H9 (cell line): Measurements from ENCODE around the gene HS1BP3. TPM values are rescaled to one million over a fixed set of nuclear protein-coding genes. Genes with fewer than 3 reads are reported as not detected.

Experiments
- DNase-seq: peaks from one replicate; pipeline ENCODE4 v3.0.0-alpha.2; 2017
- H2AFZ ChIP-seq: one replicate; pipeline ENCODE4 v1.6.1; 2013; ENCODE audit warnings: mild to moderate bottlenecking, low read length, control low read depth, moderate library complexity
- H2AK5ac ChIP-seq: 2 replicates; pipeline ENCODE4 v1.6.1; 2013; ENCODE audit warnings: low read length, control low read depth, mixed read lengths; ENCODE audit not compliant: insufficient read length
- H2BK120ac ChIP-seq: one replicate; pipeline ENCODE4 v1.6.1; 2013; ENCODE audit warnings: low read depth, mild to moderate bottlenecking, low read length, control low read depth, inconsistent platforms; ENCODE audit not compliant: poor library complexity, severe bottlenecking
- H2BK12ac ChIP-seq: 2 replicates; pipeline ENCODE4 v1.6.1; 2013; ENCODE audit warnings: low read length, control low read depth, mixed read lengths, low read depth; ENCODE audit not compliant: insufficient read length
- H2BK15ac ChIP-seq: 2 replicates; pipeline ENCODE4 v1.6.1; 2013; ENCODE audit warnings: low read depth, low read length, control low read depth
- H2BK20ac ChIP-seq: one replicate; pipeline ENCODE4 v1.6.1; 2013; ENCODE audit warnings: low read depth, mild to moderate bottlenecking, low read length, control low read depth, inconsistent platforms; ENCODE audit not compliant: poor library complexity, severe bottlenecking
- H2BK5ac ChIP-seq: 2 replicates; pipeline ENCODE4 v1.6.1; 2013; ENCODE audit warnings: low read length, control low read depth, mixed read lengths; ENCODE audit not compliant: insufficient read length
- H3K14ac ChIP-seq: 2 replicates; pipeline ENCODE4 v1.6.1; 2013; ENCODE audit warnings: low read length, control low read depth; ENCODE audit not compliant: insufficient read depth
- H3K18ac ChIP-seq: 2 replicates; pipeline ENCODE4 v1.6.1; 2013; ENCODE audit warnings: low read depth, mild to moderate bottlenecking, mixed read lengths, low read length, control low read depth; ENCODE audit not compliant: insufficient read length
- H3K23ac ChIP-seq: 2 replicates; pipeline ENCODE4 v1.6.1; 2013; ENCODE audit warnings: low read length, control low read depth, mixed read lengths, low read depth; ENCODE audit not compliant: insufficient read length
- H3K23me2 ChIP-seq: 2 replicates; pipeline ENCODE4 v1.6.1; 2013; ENCODE audit warnings: low read depth, mild to moderate bottlenecking, mixed read lengths, low read length, control low read depth; ENCODE audit not compliant: insufficient read length, poor library complexity, severe bottlenecking
- H3K27ac ChIP-seq: 2 replicates; pipeline ENCODE4 v1.5.1; 2013; ENCODE audit warnings: low read length, control low read depth, mixed read lengths, low read depth; ENCODE audit not compliant: insufficient read length
- H3K27me3 ChIP-seq: 2 replicates; pipeline ENCODE4 v1.6.1; 2013; ENCODE audit warnings: low read length, control low read depth, inconsistent platforms; ENCODE audit not compliant: insufficient read depth
- H3K4ac ChIP-seq: 2 replicates; pipeline ENCODE4 v1.6.1; 2013; ENCODE audit warnings: low read depth, mild to moderate bottlenecking, control low read depth, inconsistent platforms, low read length, moderate library complexity
- H3K4me1 ChIP-seq: 2 replicates; pipeline ENCODE4 v1.6.1; 2013; ENCODE audit warnings: low read length, control low read depth, inconsistent platforms; ENCODE audit not compliant: insufficient read depth
- H3K4me2 ChIP-seq: 2 replicates; pipeline ENCODE4 v1.6.1; 2013; ENCODE audit warnings: low read length, control low read depth, mixed read lengths; ENCODE audit not compliant: insufficient read length, insufficient read depth
- H3K56ac ChIP-seq: 2 replicates; pipeline ENCODE4 v1.6.1; 2013; ENCODE audit warnings: low read depth, mild to moderate bottlenecking, mixed read lengths, low read length, control low read depth; ENCODE audit not compliant: insufficient read length
- H3K79me1 ChIP-seq: 2 replicates; pipeline ENCODE4 v1.6.1; 2013; ENCODE audit warnings: low read depth, mild to moderate bottlenecking, moderate library complexity, low read length, control low read depth, inconsistent platforms; ENCODE audit not compliant: insufficient read depth, poor library complexity, severe bottlenecking
- H3K79me2 ChIP-seq: 2 replicates; pipeline ENCODE4 v1.6.1; 2013; ENCODE audit warnings: low read length, control low read depth, inconsistent platforms; ENCODE audit not compliant: insufficient read depth
- H3K9ac ChIP-seq: 2 replicates; pipeline ENCODE4 v1.6.1; 2013; ENCODE audit warnings: low read length, control low read depth, mixed read lengths; ENCODE audit not compliant: insufficient read length; ENCODE audit errors: extremely low read depth
- H3K9me3 ChIP-seq: one replicate; pipeline ENCODE4 v1.6.1; 2013; ENCODE audit warnings: low read depth, low read length, inconsistent platforms; ENCODE audit not compliant: control insufficient read depth
- H3T11ph ChIP-seq: one replicate; pipeline ENCODE4 v1.6.1; 2013; ENCODE audit warnings: mild to moderate bottlenecking, low read length, control low read depth, inconsistent platforms
- H4K20me1 ChIP-seq: one replicate; pipeline ENCODE4 v1.6.1; 2013; ENCODE audit not compliant: control insufficient read depth, insufficient read length, insufficient read depth
- H4K5ac ChIP-seq: 2 replicates; pipeline ENCODE4 v1.6.1; 2013; ENCODE audit warnings: low read depth, mild to moderate bottlenecking, mixed read lengths, low read length, control low read depth; ENCODE audit not compliant: insufficient read length
- H4K8ac ChIP-seq: replicated peaks from 2 replicates; pipeline ENCODE4 v1.6.1; 2013; ENCODE audit warnings: low read length, control low read depth, mixed read lengths, low read depth; ENCODE audit not compliant: insufficient read length
- H4K91ac ChIP-seq: 2 replicates; pipeline ENCODE4 v1.6.1; 2013; ENCODE audit warnings: low read depth, mild to moderate bottlenecking, moderate library complexity, mixed read lengths, low read length, control low read depth; ENCODE audit not compliant: insufficient read length
- H3K27ac Mint-ChIP-seq, 3 experiments: 2 replicates in 2 of 3; 3 replicates in 1 of 3; pipeline ENCODE4 v1.8.0; 2020 to 2021; ENCODE audit warnings: mixed read lengths in 3 of 3, mild to moderate bottlenecking in 1 of 3, moderate library complexity in 1 of 3
- H3K27me3 Mint-ChIP-seq: 2 replicates; pipeline ENCODE4 v1.8.0; 2021; ENCODE audit warnings: low read depth, mild to moderate bottlenecking, moderate library complexity, mixed read lengths
- H3K36me3 Mint-ChIP-seq, 3 experiments: 2 replicates in 2 of 3; 3 replicates in 1 of 3; pipeline ENCODE4 v1.8.0; 2020 to 2021; ENCODE audit warnings: low read depth in 3 of 3, mixed read lengths in 3 of 3; ENCODE audit not compliant: insufficient read depth in 1 of 3
- H3K4me1 Mint-ChIP-seq, 2 experiments: 2 replicates each; pipeline ENCODE4 v1.8.0; 2020; ENCODE audit warnings: mixed read lengths in 2 of 2
- H3K4me3 Mint-ChIP-seq, 2 experiments: 2 replicates in 1 of 2; 3 replicates in 1 of 2; pipeline ENCODE4 v1.8.0; 2020 to 2021; ENCODE audit warnings: mild to moderate bottlenecking in 2 of 2, mixed read lengths in 2 of 2, moderate library complexity in 1 of 2
- H3K9me3 Mint-ChIP-seq, 2 experiments: 2 replicates in 1 of 2; 3 replicates in 1 of 2; pipeline ENCODE4 v1.8.0; 2020; ENCODE audit warnings: mild to moderate bottlenecking in 2 of 2, mixed read lengths in 2 of 2, moderate library complexity in 1 of 2
- CTCF ChIP-seq: fragments of 200-600 bp; sonication (generic); conservative IDR thresholded peaks from 3 replicates; pipeline ENCODE4 v1.8.0; 2021; ENCODE audit warnings: antibody characterized with exemption, mild to moderate bottlenecking
- WGBS: extraction: QIAGEN DNeasy Blood & Tissue Kit; methylation state at CpG from one replicate; pipeline ENCODE4 v1.1.7; 2013; ENCODE audit warnings: missing lambda C conversion rate, low lambda C conversion rate, mixed read lengths; ENCODE audit not compliant: insufficient read length; ENCODE audit errors: extremely low coverage; 5-methylcytosine and 5-hydroxymethylcytosine counted together
- total RNA-seq: library from RNA; stranded (reverse); gene quantifications from 2 replicates; pipeline ENCODE4 v1.2.1, GENCODE V29; 2021

Gene HS1BP3
- total RNA-seq, 1 experiment from 2014 or later = 11.1 TPM

- Histone ChIP-seq H2AK5ac (no peak overlapping the region), H3K4me2 (no peak overlapping the region), H3K4ac (no peak overlapping the region), H3K23ac (no peak overlapping the region), H3K9ac (no peak overlapping the region), H3K9me3 (no peaks in the 10 kb centered on the region), H2BK5ac (no peak overlapping the region), H3T11ph (no peak overlapping the region), H3K27me3 (no peaks in the 10 kb centered on the region), H4K8ac (no peak overlapping the region), H3K18ac (no peak overlapping the region), H2BK120ac (no peak overlapping the region), H4K20me1 (no peaks in the 10 kb centered on the region), H3K14ac (no peak overlapping the region), H4K91ac (no peak overlapping the region), H2BK12ac (no peak overlapping the region), H2BK15ac (no peak overlapping the region), H3K79me2 (no peaks in the 10 kb centered on the region), H2AFZ (no peak overlapping the region), H3K23me2 (no peaks in the 10 kb centered on the region), H3K56ac (no peak overlapping the region), H3K79me1 (no peaks in the 10 kb centered on the region), H3K27ac (no peak overlapping the region), H4K5ac (no peak overlapping the region), H2BK20ac (no peak overlapping the region), H3K4me1 (no peaks in the 10 kb centered on the region)
- no CpG with 5 or more reads among the region's 6 CpGs for WGBS
- no peak for DNase-seq
- Mint-ChIP-seq H3K27me3 (no peaks in the 10 kb centered on the region), H3K4me3 (no peak overlapping the region), H3K4me1 (no peaks in the 10 kb centered on the region), H3K36me3 (peaks cover 7 to 15% (median 11%) of the 10 kb centered on the region in 3 experiments; a peak in 6 of 7 replicates), H3K27ac (no peak overlapping the region), H3K9me3 (no peaks in the 10 kb centered on the region)
- no peak for TF ChIP-seq CTCF
Observed at GRCh38 chr2:20684581-20685063, 33.7 kb upstream of the HS1BP3 start.
